ENCODE measurements around the gene CALCOCO2. TPM values are rescaled to one million over a fixed set of nuclear protein-coding genes. Genes with fewer than 3 reads are reported as not detected.
A peak's percentile ranks its signal among the peaks of the same experiment; 100 is the strongest.

Gene CALCOCO2
- total and polyA plus RNA-seq, 4 donors, result 23.0 to 64.9 (median 44.0) TPM

DNA sequence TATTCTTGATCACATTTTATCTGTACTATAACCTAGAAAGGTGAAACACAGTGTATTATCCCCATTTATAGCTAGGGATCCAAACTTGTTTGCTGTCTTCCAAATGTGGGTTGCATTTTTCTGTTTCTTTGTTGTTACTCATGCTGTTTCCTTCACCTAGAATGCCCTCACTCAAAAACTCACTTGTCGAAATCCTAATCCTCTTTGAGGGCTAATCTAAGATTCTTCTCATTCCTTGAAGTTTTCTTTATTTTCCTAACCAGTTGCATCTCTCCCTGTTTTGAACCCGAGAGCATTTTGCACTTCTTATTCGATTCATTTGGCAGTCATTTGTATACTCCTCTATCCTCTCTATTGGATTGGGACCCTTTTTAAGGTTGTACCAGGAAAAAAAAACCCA, 9.6 kb downstream of the CALCOCO2 start (continued):
- no peak for TF ChIP-seq ZBTB33 (IDR thresholded peaks at IDR 0.05)
- TF ChIP-seq RXRA (IDR thresholded peaks at IDR 0.05), result no peak
- no peak for TF ChIP-seq MAX (IDR thresholded peaks at IDR 0.05)

DNA sequence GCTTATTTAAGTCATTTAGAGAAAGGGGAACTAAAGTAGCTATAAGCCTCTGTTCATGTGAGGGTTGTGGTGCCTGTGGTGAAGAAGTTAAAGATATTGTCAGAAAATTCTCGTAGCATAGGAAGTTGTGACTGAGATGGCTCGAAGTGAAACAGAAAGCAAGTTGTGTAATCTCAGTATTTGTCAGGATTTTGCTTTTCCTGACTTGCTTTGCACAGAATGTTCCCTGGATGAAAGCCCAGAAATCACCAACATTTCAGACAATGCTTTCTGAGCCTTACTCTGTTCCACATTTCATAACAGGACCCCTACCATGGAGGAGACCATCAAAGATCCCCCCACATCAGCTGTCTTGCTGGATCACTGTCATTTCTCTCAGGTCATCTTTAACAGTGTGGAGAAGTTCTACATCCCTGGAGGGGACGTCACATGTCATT, 10.6 kb downstream of the CALCOCO2 start:
- H3K27ac ChIP-seq (ENCODE audit: low read depth in 1 of 2, low read length in 2 of 2), result peak overlapping the region; percentile 82 to 94
- H3K36me3 ChIP-seq (ENCODE audit: control insufficient read depth in 4 of 4, insufficient read depth in 3 of 4, low read depth in 1 of 4, low read length in 3 of 4), result peaks cover 2 to 15% (median 9%) of the 10 kb centered on the region in 4 donors
- no peak for DNase-seq (ENCODE audit: low spot score)
- H3K9ac ChIP-seq (ENCODE audit: low read depth in 1 of 2, low read length in 2 of 2), result peak overlapping the region; percentile 1 to 85
- TF ChIP-seq, protein P1, sequence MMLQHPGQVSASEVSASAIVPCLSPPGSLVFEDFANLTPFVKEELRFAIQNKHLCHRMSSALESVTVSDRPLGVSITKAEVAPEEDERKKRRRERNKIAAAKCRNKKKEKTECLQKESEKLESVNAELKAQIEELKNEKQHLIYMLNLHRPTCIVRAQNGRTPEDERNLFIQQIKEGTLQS (IDR thresholded peaks at IDR 0.05), result peak; percentile 13
- TF ChIP-seq, protein P2, sequence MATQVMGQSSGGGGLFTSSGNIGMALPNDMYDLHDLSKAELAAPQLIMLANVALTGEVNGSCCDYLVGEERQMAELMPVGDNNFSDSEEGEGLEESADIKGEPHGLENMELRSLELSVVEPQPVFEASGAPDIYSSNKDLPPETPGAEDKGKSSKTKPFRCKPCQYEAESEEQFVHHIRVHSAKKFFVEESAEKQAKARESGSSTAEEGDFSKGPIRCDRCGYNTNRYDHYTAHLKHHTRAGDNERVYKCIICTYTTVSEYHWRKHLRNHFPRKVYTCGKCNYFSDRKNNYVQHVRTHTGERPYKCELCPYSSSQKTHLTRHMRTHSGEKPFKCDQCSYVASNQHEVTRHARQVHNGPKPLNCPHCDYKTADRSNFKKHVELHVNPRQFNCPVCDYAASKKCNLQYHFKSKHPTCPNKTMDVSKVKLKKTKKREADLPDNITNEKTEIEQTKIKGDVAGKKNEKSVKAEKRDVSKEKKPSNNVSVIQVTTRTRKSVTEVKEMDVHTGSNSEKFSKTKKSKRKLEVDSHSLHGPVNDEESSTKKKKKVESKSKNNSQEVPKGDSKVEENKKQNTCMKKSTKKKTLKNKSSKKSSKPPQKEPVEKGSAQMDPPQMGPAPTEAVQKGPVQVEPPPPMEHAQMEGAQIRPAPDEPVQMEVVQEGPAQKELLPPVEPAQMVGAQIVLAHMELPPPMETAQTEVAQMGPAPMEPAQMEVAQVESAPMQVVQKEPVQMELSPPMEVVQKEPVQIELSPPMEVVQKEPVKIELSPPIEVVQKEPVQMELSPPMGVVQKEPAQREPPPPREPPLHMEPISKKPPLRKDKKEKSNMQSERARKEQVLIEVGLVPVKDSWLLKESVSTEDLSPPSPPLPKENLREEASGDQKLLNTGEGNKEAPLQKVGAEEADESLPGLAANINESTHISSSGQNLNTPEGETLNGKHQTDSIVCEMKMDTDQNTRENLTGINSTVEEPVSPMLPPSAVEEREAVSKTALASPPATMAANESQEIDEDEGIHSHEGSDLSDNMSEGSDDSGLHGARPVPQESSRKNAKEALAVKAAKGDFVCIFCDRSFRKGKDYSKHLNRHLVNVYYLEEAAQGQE (IDR thresholded peaks at IDR 0.05), result peak; percentile 61
- TF ChIP-seq JUND (IDR thresholded peaks at IDR 0.05) (peak; percentile 36 to 42), ZBTB33 (IDR thresholded peaks at IDR 0.05) (peak; percentile 57), SP1 (IDR thresholded peaks at IDR 0.05) (peak; percentile 84), GABPA (IDR thresholded peaks at IDR 0.05 in 1 of 2, conservative IDR thresholded peaks at IDR 0.05 in 1 of 2) (no peak), HNF4A (conservative IDR thresholded peaks at IDR 0.05) (peak; percentile 26 to 40), RAD21 (IDR thresholded peaks at IDR 0.05) (peak in 1 of 2 donors; percentile 43), NR2F2 (IDR thresholded peaks at IDR 0.05) (peak; percentile 28), FOXA1 (IDR thresholded peaks at IDR 0.05) (no peak), MAX (IDR thresholded peaks at IDR 0.05) (peak; percentile 47), FOXA2 (IDR thresholded peaks at IDR 0.05) (no peak), RXRA (IDR thresholded peaks at IDR 0.05) (peak; percentile 33 to 56), EGR1 (IDR thresholded peaks at IDR 0.05; ENCODE audit: low read depth in 2 of 2) (no peak), TAF1 (conservative IDR thresholded peaks at IDR 0.05) (no peak), HNF4G (IDR thresholded peaks at IDR 0.05) (no peak), YY1 (IDR thresholded peaks at IDR 0.05) (peak; percentile 31)
- TF ChIP-seq, protein P3, sequence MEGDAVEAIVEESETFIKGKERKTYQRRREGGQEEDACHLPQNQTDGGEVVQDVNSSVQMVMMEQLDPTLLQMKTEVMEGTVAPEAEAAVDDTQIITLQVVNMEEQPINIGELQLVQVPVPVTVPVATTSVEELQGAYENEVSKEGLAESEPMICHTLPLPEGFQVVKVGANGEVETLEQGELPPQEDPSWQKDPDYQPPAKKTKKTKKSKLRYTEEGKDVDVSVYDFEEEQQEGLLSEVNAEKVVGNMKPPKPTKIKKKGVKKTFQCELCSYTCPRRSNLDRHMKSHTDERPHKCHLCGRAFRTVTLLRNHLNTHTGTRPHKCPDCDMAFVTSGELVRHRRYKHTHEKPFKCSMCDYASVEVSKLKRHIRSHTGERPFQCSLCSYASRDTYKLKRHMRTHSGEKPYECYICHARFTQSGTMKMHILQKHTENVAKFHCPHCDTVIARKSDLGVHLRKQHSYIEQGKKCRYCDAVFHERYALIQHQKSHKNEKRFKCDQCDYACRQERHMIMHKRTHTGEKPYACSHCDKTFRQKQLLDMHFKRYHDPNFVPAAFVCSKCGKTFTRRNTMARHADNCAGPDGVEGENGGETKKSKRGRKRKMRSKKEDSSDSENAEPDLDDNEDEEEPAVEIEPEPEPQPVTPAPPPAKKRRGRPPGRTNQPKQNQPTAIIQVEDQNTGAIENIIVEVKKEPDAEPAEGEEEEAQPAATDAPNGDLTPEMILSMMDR (IDR thresholded peaks at IDR 0.05; ENCODE audit: low read depth, low read length, missing input control), result no peak
- H3K27me3 ChIP-seq (ENCODE audit: control insufficient read depth in 4 of 4, insufficient read depth in 4 of 4, low read length in 3 of 4), result no peaks in the 10 kb centered on the region
- WGBS, result 5% methylated on average over 3 of the region's 3 CpGs
- peaks cover 9 to 36% (median 27%) of the 10 kb centered on the region in 4 donors for H3K4me1 ChIP-seq (ENCODE audit: control insufficient read depth in 4 of 4, insufficient read depth in 4 of 4, low read length in 3 of 4)
- H3K4me3 ChIP-seq (ENCODE audit: low read depth in 1 of 3, low read length in 3 of 3), result peak overlapping the region; percentile 7 to 55 (median 43)
- no peaks in the 10 kb centered on the region for H3K9me3 ChIP-seq (ENCODE audit: control insufficient read depth in 4 of 4, low read length in 3 of 4)

Data from liver (tissue), 9 donors.